Stimulated activated CD4-positive, alpha-beta T cell treated with anti-CD3 and anti-CD28 coated beads, Interleukin-2, amount 100 ng/mL, for 48 hours (primary cell): ENCODE results near the gene MLH1.
"Not testable (repeated sequence)": the region's sequence is repeated elsewhere in the genome, so short reads cannot be mapped to it uniquely, and the experiment has no call there.

Source experiments
- DNase-seq, 2 donors: peaks; one replicate each; pipeline ENCODE4 v3.0.0-alpha.2; 2020

The MLH1 gene

GRCh38 chr3:36993326-36994283 lies at the start of gene MLH1:
Gene MLH1 (plus strand): TSS chr3:36993518. CDS start chr3:36993548, 30 bp downstream.
- peak; percentile 95 to 98 for DNase-seq

DNA sequence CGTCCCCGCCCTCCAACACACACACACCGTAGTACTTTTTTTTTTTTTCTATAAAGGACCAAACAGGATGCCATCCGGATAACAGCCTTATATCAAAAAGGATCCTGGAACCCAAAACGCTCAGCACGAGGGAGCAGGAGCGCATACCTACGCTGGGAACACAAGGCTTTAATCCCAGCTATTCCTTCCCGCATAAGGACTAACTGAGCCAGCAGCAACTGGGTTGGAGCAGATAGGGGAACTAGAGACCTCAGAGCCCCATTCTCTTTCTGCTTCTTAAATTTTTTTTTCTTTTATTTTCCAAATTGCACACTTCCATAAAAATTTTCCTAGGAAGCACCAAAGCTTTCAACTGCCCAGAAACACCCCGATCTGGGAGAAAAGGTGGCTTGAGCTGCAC lies 49.7 kb upstream of the MLH1 start:
- no peak for DNase-seq

DNA sequence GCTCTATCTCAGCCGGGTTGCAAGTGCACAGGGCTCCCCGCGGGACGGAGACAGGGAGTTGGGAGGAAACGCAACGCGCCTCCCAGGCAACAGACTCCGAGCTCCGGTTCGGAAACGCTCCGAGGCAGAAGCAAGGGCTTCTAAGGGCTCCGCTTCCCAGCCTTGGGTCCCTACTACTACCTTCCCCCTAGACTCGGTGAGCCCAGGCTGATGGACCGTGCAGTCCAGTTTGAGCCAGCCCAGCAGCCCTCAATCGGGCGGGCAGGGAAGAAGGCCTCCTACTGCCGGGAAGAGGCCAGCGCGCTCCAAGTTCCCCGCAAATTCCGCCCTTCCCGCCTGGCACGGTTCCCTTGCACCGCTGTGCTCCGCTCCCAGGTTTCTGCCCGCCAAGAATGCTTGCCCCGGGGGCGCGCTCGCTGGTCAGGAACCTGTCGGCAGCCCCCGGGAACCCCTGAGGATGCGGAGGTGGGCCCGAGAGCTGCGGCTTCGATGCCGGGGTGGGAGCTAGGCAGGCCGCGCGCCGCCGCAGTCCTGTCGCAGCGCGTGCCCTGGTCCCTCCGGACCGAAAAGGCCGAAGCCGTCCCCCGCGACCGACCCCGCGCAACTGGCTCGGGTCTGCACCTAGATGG lies 49.2 kb upstream of the MLH1 start:
- peak; percentile 30 to 32 for DNase-seq

DNA sequence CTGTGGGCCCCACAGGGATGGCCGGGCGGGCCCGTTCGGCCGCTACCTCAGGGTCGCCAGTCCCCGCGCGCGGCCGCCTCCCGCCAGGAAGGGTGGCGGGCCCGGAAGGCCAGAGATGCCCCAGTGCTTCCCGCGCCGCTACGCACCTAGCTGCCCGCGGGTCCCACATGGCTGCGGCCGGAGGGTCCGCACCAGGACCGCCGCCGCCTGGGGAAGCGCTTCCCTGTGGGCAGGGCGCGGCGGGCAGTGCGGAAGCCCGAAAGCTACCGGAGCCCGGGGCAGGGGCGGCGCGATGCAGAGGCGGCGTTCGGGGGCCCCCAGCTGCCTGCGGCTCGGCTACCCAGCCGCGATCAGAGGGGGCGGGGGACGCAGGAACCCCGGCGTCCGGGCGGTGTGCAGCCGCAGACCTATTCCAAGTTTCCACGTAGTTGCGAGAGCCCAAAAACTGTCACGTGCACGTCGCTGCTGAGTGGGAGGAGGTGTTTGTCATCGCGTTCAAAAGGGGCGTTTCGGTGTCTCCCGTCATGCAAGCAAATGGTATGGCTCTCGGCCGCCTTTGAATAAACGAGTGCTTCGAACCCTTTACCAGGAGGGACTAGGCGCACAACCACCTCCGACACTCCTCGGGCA lies 48.6 kb upstream of the MLH1 start, which contains the start of gene TRANK1:
TSS of gene TRANK1 (minus strand) at position 414 of the 630 bp plus-strand sequence. CDS start at position 169, 245 bp downstream.
- DNase-seq: peak; percentile 61 to 64

DNA sequence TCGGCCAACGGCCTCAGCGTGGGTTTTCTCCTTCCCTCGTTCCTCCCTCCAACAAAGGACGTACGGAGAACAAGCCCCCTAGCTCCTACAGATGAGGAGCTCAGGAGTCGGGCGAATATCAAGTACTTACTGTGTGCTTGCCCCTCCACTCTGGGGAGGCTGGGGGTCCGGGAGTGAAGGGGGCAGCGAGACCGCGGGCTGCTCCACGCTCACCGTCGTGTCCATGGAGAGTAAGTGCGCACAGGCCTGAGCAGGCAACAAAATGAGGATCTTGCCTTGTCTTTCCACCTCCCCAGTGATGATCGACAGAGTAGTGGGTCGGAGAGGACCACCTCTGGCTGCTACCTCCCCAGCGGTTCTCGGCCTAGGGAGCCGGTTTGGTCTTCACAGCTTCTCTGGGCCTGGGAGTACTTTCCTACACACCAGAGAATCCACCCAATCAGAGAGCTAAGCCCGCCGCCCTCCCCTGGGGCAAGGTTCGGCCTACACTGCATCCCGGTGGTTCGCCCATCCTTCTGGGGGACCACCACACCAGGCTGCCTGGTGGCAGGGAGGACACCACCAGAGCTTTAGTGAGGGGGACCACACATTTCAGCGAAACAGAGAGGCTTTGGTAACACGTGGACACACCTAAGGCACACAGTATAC lies 47.9 kb upstream of the MLH1 start:
- DNase-seq: no peak

- not testable (repeated sequence) for DNase-seq
Measured at GRCh38 chr3:36947814-36948213, 45.5 kb upstream of the MLH1 start.

GRCh38 chr3:36954452-36955134 lies 38.7 kb upstream of the MLH1 start:
- DNase-seq: no peak

GRCh38 chr3:36956155-36956554 lies 37.2 kb upstream of the MLH1 start:
- DNase-seq: no peak

- DNase-seq: no peak
Measured at GRCh38 chr3:36957063-36957462, 36.3 kb upstream of the MLH1 start.

GRCh38 chr3:36957862-36958686 lies 35.2 kb upstream of the MLH1 start:
- DNase-seq: no peak

GRCh38 chr3:36959821-36960220 lies 33.5 kb upstream of the MLH1 start:
- DNase-seq: no peak

DNA sequence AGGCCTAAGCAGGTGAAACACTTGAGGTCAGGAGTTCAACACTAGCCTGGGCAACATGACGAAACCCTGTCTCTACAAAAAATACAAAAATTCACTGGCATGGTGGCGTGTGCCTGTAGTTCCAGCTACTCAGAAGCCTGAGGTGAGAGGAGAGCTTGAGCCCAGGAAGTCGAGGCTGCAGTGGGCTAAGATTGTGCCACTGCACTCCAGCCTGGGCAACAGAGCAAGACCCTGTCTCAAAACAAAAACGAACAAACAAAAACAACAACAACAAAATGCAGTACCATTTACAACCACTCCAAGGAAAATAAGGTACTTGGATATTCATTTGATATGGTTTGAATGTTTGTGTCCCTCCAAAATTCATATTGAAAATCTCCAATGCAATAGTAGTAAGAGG lies 32.8 kb upstream of the MLH1 start:
- DNase-seq: no peak

- DNase-seq: not testable (repeated sequence)
Measured at GRCh38 chr3:36963008-36963407, 30.3 kb upstream of the MLH1 start.

- no peak for DNase-seq
Measured at GRCh38 chr3:36964331-36964730, 29.0 kb upstream of the MLH1 start.

DNA sequence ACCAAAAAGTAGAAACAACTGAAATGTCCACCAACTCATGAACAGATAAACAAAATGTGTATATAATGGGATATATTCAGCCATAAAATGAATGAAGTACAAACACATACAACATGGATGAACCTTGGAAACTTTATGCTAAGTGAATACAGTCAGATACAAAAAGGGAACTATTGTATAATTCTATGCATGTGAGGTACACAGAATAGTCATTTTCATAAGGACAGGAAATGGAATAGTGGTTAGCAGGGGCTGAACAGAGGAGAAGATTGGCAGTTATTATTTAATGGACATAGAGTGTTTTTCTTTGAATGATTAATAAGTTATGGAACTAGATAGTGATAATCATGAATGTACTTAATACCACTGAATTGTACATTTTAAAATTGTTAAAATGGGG lies 28.5 kb upstream of the MLH1 start:
- DNase-seq: no peak

- no peak for DNase-seq
Measured at GRCh38 chr3:36965440-36965839, 27.9 kb upstream of the MLH1 start.

- DNase-seq: no peak
Measured at GRCh38 chr3:36969085-36969484, 24.2 kb upstream of the MLH1 start.

DNA sequence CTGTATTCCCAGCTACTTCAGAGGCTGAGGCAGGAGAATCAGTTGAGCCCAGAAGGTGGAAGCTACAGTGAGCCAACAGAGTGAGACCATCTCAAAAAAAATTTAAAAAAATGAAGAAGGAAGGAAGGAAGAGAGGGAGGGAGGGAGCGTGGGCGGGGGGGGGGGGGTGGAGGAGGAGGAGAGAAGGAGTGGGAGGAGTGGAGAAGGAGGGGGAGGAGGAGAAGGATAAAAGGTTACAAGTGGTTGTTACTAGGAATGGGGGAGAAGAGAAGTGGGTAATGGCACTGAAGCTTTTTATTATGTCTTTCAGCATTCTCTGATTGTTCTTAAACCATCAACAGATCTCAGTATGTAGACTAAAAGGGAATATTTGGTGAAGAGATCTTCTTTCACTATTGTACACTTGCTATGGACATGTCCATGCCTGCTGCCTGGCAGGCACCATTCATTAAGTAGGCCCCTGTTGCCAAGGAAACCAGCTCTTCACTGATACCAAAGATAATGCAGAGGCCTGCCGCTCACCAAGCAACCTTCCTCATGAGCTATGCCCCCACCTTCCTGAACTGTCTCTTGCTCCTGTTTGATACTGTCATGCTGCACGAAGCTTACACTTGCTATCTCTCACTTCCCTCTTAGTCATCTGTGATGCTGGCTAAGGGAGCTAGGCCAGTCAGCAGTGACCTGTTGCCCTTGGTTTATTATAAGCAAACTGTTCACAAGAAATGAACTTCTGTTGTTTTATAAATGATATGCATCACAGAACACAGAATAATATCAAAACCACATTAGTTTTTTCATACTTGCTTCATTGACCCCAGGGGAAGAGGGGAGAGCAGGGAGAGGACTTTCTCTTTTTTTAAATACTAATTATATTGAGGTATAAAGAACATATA lies 23.5 kb upstream of the MLH1 start:
- peak in 1 of 2 donors; percentile 15 for DNase-seq

- DNase-seq: no peak
Measured at GRCh38 chr3:36972163-36972562, 21.2 kb upstream of the MLH1 start.

- no peak for DNase-seq
Measured at GRCh38 chr3:36973139-36973538, 20.2 kb upstream of the MLH1 start.
